Colon (tissue), 2 donors: Measurements from ENCODE around the gene MCM7.

Experiments used
- FAIRE-seq: peaks from 2 replicates; lab custom pipeline; 2012; peaks lifted over from hg19 to GRCh38; lab: Jason Lieb, UNC
- donor health status: control.
- donor health status: control.

MCM7 gene

DNA sequence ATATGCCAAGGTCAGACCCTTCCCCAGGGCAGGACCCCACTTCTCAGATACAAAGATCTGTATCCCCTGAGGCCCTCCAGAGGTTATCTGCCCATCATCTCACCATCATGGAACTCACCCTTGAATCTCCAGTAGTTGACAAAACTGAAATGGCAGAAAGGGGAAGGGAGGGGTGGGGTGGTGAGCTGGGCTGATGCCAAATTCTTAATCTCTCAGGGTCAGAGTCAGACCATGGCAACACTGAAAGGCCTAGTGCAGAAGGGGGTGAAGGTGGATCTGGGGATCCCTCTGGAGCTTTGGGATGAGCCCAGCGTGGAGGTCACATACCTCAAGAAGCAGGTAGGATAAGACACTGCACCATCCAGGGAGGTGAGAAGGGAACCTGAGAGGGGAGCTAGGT lies 21.4 kb upstream of the MCM7 start:
- FAIRE-seq: no peak

DNA sequence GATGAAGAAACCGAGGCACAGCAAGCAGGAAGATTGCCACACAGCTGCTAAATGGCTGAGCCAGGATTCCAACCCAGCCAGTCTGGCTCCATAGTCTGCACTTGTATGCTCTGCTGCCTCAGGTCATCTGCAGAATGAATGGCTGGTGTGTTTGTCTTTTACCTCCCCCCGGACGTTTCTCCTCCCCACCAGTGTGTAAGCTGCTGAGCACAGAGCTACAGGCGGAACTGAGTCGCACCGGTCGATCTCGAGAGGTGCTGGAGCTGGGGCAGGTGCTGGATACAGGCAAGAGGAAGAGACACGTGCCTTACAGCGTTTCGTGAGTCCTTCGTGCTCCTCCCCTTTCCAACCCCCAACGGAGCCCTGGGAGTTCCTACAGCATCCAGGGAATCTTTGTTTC lies 20.9 kb upstream of the MCM7 start:
- no peak for FAIRE-seq

DNA sequence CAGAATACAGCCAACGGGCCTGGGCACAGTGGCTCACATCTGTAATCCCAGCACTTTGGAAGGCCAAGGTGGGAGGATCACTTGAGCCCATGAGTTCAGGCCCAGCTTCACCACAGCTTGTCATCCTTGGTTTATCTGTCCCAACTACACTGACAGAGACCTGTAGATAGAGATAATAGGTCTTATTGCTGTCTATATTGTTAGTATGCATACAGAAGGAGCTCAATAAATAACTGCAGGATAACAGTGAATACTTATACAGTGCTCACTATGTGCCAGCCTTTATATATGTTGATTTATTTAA lies 19.5 kb upstream of the MCM7 start:
- FAIRE-seq: no peak

DNA sequence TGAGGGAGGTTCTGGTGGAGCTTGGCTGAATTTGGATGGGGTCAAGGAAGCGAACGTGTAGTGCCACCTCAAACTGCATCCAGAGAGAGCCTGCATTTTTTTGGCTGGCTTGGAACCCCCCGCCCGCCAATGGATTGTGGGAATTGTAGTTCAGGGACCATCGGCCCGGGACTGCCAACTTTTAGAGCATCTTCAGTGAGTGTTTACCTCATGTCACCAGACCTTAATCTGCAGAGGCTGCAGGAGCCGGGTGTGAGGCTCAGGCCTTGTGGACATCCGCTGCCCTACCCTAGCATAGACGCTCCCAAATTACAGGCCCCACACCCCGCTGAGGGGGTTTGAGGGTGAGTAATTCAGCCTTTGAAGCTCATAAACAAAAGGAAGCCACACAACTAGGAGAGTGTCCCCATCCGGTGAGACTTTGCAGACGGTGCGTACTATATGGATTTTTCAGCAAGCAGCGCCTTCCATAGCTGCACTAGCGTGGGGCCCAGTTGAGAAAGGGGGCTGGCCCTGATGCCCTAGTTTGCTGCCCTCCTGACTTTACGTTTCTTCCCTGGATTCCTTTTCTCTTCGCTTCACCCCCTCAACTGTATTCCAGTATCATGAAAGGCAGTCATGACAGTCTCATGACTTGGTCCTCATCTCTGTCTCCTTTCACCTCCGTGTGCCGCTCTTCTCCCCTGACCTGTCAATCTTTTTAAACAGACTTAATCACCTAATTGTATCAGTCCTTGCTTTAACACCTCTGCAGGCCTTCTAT lies 19.0 kb upstream of the MCM7 start:
- FAIRE-seq: no peak

DNA sequence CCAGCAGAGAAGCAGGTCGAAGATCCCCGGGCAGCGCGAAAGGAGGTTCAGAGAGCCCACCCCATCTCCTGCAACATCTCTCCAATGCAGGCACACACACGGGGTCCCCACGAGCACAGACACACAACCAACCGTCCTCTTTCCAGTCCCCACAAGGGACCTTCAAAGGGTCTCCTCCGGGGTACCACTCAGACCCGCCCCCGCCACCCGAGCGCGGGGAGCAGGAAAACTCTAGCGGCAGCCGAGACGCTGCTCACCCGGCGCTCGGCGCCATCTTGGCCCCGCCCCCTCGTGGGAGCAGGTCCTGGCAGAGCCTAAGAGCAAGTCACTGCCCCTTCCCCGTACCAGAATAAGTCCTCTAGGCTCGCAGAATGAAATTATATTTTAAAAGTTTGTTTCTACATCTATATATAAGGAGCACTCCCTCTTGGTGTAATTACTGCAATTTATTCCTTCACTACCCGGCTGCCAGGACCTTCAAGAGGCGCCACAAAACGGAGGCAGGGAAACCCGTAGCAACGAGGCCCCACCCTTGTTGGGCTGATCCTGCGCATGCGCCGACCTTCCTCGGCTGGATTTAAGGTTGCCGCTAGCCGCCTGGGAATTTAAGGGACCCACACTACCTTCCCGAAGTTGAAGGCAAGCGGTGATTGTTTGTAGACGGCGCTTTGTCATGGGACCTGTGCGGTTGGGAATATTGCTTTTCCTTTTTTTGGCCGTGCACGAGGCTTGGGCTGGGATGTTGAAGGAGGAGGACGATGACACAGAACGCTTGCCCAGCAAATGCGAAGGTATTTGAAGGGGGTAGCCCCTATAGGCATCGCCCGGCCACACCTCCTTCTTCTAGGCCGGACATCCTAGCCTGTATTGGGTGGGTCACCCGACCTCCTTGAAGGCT lies 18.1 kb upstream of the MCM7 start, which contains the start of the genes CNPY4 and TAF6:
Gene CNPY4 (plus strand): TSS at position 563 of the 898 bp plus-strand sequence. CDS start 111 bp downstream, at position 674.
Gene TAF6 (minus strand): TSS at position 287 of the 898 bp plus-strand sequence. CDS start 5,149 bp downstream, outside the sequence.
- no peak for FAIRE-seq

DNA sequence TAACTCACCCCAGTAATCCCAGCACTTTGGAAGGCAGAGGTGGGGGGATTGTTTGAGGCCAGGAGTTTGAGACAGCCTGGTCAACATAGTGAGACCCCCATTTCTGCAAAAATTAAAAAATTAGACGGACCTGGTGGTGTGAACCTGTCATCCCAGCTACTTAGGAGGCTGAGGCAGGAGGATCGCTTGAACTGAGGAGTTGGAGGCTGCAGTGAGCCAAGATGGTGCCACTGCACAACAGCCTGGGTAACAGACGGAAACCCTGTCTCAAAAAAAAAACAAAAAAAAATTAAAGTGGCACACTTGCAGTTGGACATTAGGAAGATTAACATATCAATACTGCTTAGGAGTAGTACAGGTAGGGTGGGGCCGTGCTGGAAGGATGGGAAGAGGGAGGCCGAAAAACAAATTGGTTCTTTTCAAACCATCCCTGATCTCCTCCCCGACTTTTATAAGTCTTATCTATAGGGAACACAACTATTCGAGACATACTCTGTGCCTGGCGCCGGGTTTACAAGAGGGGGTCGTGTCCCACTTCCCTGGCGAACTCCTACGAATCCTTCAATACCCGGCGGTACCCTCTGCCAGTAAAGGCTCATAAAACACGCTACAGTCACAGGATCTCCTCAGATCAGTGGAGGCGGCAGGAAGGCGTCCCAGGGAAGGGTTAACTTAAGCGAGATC lies 17.3 kb upstream of the MCM7 start:
- no peak for FAIRE-seq

DNA sequence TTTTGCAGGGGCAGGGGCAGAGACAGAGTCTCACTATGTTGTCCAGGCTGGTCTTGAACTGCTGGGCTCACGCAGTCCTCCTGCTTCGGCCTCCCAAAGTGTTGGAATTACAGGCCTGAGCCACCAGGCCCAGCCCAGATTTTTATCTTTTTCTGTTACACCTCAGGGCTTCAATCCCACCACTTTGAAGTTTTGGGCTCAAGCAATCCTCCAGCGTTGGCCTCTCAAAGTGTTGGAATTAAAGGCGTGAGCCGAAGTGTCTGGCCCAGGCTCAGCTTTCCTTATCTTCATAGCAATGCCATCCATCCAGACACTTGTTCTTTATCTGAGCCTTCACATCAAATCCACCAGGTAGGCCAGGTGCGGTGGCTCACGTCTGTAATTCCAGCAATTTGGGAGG lies 13.8 kb upstream of the MCM7 start:
- no peak for FAIRE-seq

DNA sequence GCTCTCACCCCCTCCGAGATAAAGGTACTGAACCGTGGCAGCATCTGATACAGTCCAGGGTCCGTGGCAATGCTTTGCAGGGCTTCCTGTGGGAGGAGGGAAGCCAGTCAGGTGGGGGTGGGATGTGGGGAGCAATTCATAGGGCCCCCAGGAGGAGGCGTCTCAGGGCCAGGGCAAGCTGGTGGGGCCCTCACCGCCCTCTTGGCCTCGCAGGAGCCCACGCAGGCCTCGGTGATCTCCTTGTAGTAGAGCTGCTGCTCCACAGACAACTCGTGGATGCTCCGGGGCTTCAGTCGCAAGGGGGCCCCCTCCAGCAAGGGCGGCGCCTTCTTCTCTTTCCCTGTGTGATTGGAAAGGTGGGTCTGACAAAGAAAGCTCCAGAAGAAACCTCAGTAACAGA lies 10.7 kb upstream of the MCM7 start:
- FAIRE-seq: no peak

DNA sequence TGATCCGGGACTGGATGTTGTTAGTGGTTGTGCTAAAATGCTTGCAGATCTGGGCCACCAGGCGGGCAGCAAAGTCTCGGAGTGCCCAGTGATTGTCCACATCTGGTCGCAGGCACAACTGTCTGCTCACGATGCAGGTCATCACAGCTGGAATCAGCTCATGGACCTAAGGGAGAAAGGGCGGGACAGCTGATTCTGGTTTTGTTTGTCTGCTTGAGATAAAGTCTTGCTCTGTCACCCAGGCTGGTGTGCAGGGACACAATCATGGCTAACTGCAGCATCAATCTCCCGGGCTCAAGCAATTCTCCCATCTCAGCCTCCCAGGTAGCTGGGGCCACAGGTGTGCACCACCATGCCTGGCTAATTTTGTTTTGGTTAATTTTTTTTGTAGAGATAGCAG lies 10.0 kb upstream of the MCM7 start:
- FAIRE-seq: no peak

DNA sequence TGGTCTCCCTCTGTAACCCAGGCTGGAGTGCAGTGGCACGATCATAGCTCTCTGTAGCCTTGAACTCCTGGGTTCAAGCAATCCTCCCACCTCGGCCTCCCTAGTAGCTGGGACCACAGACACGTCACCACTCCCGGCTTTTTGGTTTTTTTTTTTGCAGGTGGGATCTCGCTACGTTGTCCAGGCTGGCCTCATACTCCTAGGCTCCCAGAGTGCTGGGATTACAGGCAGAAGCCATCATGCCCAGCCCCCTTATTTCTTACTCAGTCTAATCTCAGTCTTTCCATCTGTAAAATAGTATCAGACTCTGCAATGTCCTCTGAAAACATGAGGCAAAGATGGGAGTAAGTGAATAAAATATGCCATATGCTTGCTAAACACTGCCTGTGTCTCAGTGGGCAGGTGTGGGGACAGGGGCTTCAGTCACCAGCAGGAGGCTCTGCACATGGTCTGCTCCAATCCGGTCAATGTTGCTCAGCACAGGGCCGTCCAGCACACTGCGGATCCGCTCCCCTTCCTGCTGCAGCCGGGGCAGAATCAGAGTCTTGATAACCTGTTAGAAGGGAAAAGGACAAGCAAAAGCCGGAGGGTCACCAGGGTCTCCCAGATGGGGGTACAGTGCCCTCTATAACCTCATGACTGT lies 8.4 kb upstream of the MCM7 start:
- no peak for FAIRE-seq

DNA sequence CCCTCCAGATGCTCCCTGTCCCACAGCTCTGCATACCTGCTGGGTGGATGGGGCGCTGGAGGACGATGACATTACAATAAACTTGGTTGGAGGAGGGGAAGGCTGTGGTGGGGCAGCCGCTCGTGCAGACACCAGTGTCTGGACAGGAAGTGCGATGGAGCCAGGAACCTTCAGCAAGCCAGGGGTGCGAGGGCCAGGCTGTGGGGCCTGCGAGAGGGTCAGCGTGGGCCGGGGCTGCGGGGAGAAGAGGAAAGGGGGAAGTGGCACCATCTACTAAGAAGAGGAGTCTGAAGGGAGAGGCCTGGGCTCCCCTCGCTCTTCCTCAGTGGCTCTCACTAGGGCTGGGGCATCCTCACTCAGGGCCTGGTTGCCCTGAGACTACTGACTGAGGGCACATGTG lies 6.7 kb upstream of the MCM7 start:
- no peak for FAIRE-seq

DNA sequence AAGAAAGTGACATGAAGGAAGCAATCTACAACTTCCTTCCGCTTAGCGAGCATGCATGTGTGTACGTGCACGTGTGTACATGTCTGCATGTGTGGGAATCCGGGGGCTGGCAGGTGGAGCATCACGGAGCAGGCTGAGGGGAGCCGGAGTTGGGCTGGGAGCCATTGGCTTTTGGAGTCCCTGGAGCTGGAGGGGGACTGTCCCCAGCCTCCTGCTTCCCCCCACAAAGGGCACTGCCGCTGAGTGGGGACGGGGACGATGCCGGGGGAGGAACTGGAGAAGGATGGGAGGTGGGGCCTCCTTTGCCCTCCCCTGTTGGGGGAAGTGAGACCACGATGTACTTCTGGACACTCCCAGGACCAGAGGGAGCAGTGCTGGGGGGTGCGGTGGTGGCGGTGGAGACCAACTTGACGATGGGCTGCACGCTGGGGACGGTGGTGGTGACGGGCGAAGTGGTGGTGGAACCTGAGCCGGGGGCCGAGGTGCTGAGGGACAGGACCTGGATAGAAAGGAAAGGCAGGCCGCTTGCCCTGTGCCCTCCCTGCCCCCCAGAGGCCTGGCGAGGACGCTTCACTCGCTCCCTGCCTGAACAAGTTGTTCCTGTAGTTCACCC lies 6.0 kb upstream of the MCM7 start:
- no peak for FAIRE-seq

DNA sequence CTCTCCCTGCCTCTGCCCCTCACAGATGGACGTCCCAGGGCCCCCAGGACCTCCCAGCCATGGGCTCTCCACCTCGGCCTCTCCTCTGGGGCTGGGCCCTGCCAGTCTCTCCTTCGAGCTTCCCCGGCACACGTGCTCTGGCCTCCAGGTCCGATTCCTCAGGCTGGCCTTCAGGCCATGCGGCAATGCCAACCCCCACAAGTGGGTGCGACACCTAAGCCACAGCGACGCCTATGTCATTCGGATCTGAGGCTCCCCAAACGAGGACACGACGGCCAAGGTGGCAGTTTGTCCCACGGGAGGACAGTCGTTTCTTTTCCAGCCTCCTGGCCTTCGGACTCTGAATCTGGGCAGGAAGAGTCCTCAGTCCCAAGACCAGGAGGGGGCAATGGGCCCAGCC lies 5.4 kb upstream of the MCM7 start:
- FAIRE-seq: no peak

DNA sequence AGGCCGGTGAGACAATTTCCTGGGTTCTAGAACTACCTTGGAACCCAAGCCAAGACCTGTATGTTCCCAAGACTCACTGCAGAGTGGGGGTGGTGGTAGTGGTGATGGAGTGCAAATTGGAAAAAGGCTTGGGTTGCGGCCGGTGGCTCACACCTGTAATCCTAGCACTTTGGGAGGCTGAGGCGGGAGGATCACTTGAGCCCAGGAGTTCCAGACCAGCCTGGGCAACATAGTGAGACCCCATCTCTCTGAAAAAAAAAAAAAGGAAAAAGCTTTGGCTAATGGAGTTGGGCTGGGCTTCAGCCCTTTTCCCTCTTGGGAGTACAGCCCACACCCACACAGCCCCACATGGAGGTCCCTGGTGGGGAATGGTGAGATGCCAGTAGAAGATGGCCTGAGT lies 4.3 kb upstream of the MCM7 start:
- FAIRE-seq: no peak

DNA sequence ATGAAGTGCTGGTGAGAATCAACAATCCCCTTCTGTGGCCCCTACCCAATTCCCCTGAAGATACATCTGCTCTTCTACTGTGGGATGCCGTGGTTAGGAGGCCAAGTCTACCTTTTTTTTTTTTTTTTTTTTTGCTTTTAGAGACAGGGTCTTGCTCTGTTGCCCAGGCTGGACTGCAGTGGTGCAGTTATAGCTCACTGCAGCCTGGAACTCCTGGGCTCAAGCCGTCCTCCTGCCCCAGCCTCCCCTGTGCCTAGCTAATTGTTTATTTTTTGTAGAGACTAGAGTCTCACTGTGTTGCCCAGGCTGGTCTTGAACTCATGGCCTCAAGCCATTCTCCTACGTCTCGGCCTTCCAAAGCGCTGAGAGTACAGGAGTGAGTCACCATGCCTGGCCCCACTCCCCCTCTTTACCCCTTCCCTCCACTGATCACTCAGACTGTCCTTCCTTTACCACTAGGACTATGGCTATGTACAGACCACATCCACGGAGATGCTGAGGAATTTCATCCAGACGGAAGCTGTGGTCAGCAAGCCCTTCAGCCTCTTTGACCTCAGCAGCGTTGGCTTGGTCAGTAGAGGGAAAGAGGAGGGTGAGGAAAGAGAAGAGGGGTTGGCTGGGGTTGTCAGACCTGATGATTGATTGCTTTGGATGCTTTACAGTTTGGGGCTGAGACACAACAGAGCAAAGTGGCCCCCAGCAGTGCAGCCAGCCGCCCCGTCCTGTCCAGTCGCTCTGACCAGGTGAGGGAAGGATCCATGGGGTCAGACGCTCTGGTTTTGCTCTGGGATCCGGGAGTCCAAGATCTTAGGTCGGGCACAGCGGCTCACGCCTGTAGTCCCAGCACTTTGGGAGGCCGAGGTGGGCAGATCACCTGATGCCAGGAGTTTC lies 2.0 kb upstream of the MCM7 start:
- no peak for FAIRE-seq

DNA sequence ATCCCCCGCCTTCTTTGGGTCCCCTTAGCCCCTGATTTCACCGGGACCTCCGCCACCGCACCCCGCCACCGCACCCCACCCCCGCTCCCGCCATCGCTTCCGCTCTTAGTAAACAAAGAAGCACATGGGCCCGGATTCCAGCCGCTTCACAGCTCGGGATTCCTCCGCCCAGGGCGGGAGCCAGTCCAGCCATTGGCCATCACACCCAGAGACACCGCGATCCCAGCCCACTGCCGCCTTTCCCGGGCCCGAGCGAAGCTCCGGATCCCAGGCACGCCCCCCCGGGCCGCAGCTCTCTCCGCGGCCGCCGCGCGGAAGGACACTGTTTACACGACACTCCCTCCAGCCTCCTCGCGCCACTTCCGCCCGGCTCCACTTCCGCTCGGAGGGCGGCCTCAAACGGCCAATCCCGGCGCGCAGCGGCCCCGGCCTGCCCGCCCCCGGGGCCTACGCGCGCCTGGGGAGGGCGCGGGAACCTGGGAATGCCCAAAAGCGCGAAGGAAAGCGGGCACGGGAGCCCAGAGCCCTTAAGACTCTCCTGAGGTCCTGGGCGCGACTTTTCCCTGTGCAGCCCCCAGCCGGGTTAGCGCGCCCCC lies 679 bp downstream of the MCM7 start:
- no peak for FAIRE-seq

DNA sequence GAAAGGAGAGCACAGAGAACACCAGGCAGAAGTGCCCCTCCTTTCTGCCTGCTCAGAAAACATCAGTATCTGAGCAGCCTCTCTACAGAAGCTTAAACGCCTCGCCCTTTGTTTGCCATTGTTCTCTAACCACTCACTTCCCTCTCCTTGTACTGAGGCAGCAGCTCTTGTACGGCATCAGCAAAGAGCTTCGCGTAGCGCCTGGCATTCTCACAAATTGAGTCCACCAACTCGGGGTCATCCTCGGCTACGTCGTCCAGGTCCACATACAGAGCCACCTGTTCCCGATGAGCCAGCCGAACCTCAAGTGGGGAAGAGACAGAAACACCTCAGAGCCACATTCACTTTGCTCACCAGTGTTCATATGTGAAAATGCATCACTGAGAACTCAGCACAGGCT lies 1.7 kb downstream of the MCM7 start:
- no peak for FAIRE-seq

DNA sequence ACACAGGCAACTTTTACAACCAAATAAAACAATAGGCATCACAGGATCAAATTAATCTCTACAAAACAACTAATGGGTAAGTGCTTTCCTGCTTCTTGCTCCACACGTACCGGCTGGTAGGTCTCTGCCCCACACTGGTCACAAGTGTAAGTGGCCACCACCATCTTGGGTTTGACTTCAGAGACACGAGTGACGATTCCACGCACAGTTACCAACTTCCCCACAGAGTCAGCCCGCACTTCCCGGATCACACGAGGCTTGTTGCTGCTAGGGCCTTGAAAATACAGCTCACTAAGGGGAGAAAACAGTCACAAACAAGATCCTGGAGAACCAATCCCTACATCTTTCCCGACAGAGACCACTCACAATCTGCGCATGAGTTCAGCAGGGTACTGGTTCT lies 2.3 kb downstream of the MCM7 start:
- FAIRE-seq: no peak

DNA sequence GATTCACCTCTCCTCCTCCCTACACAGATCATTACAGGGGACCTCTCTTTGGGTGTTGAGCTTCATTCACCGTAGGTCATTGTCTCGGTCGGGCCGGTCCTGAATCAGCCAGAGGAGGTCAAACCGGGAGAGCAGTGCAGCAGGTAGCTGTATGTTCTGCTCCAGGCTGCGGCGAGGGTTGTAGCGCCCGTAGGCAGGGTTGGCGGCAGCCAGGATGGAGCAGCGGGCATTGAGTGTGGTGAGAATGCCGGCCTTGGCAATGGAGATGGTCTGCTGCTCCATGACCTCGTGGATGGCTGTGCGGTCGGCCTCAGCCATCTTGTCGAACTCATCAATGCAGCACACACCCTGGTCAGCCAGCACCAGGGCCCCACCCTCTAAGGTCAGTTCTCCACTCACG lies 5.5 kb downstream of the MCM7 start:
- FAIRE-seq: no peak

DNA sequence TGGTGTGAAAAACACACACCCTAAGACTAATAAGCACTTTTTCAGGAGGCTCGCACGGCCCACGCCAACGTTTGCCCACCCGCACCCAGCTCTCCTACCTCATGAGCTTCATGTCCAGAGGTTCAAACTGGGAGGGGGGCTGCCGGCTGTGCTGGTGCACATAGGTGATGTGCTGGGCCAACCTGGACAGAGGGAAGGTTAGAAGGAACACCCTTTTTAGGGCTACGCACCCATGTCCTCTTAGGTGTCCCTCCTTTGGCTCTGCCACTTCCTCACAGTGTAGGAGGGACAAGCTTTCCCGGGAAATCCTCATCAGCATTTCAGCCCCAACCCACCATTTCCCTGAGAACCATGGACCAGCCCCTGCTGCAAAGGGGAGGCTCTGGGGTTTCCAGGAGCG lies 5.9 kb downstream of the MCM7 start:
- FAIRE-seq: no peak
